ENCODE results near the gene ADAD2.

Gene ADAD2

GRCh38 chr16:84224554-84224953 is 33.6 kb downstream of the ADAD2 start:
- ChIA-PET CTCF (interaction anchor here (1.0 to 1.2 kb wide), 2 partner anchors 9 to 281 kb away, joined by 3 read pairs; no protein-coding TSS in a partner anchor), POLR2A (interaction anchor here (0.6 kb wide), 1 partner anchor 23 kb away, joined by 3 read pairs; no protein-coding TSS in a partner anchor)
- Histone ChIP-seq H3K36me3 (ENCODE audit: control insufficient read depth in 2 of 2, insufficient read depth in 1 of 2, low read length in 2 of 2) (no peaks in the 10 kb centered on the region), H3K27ac (ENCODE audit: extremely low read depth, low read depth, low read length) (no peak overlapping the region), H3K9me3 (ENCODE audit: control insufficient read depth, insufficient read depth, low read depth, low read length) (no peaks in the 10 kb centered on the region), H3K4me1 (ENCODE audit: control insufficient read depth, insufficient read depth, low read length) (no peaks in the 10 kb centered on the region), H3K4me3 (ENCODE audit: low read depth, low read length) (no peak overlapping the region)
- TF ChIP-seq ZNF600 (tag by site-specific recombination; IDR thresholded peaks at IDR 0.05) (no peak), ZNF768 (tag by site-specific recombination; IDR thresholded peaks at IDR 0.05) (0 out of 2 replicates have a peak, but pooled peaks have one; percentile 38)

- TF ChIP-seq ZNF768 (tag by site-specific recombination; IDR thresholded peaks at IDR 0.05) (0 out of 2 replicates have a peak, but pooled peaks have one; percentile 44), ZNF155 (tag by site-specific recombination; IDR thresholded peaks at IDR 0.05) (no peak), ZNF610 (tag by site-specific recombination; IDR thresholded peaks at IDR 0.05; ENCODE audit: borderline replicate concordance) (no peak), MYNN (tag by site-specific recombination; IDR thresholded peaks at IDR 0.05; ENCODE audit: borderline replicate concordance) (no peak), ZBTB10 (tag by site-specific recombination; IDR thresholded peaks at IDR 0.05) (no peak), CTCF (tag by site-specific recombination; IDR thresholded peaks at IDR 0.05) (no peak), TSHZ1 (tag by site-specific recombination; IDR thresholded peaks at IDR 0.05; ENCODE audit: borderline replicate concordance) (no peak), ZNF843 (tag by site-specific recombination; IDR thresholded peaks at IDR 0.05) (no peak)
- Histone ChIP-seq H3K36me3 (ENCODE audit: control insufficient read depth in 2 of 2, insufficient read depth in 1 of 2, low read length in 2 of 2) (no peaks in the 10 kb centered on the region), H3K4me1 (ENCODE audit: control insufficient read depth, insufficient read depth, low read length) (no peaks in the 10 kb centered on the region), H3K9me3 (ENCODE audit: control insufficient read depth, insufficient read depth, low read depth, low read length) (no peaks in the 10 kb centered on the region), H3K4me3 (ENCODE audit: low read depth, low read length) (no peak overlapping the region), H3K27ac (ENCODE audit: extremely low read depth, low read depth, low read length) (no peak overlapping the region)
- ChIA-PET POLR2A (no interaction called here), CTCF (no interaction called here)
These were observed 34.2 kb downstream of the ADAD2 start for GRCh38 chr16:84225126-84225525.

- H3K4me3 ChIP-seq (ENCODE audit: low read depth, low read length) = no peak overlapping the region
- ChIA-PET CTCF (no interaction called here), POLR2A (no interaction called here)
- no peaks in the 10 kb centered on the region for H3K4me1 ChIP-seq (ENCODE audit: control insufficient read depth, insufficient read depth, low read length)
- no peaks in the 10 kb centered on the region for H3K36me3 ChIP-seq (ENCODE audit: control insufficient read depth in 2 of 2, insufficient read depth in 1 of 2, low read length in 2 of 2)
- no peaks in the 10 kb centered on the region for H3K9me3 ChIP-seq (ENCODE audit: control insufficient read depth, insufficient read depth, low read depth, low read length)
- no peak overlapping the region for H3K27ac ChIP-seq (ENCODE audit: extremely low read depth, low read depth, low read length)
- TF ChIP-seq IKZF3 (tag by site-specific recombination; IDR thresholded peaks at IDR 0.05) = no peak
- TF ChIP-seq GLI4 (tag by site-specific recombination; IDR thresholded peaks at IDR 0.05) = no peak
- TF ChIP-seq ZNF398 (tag by site-specific recombination; IDR thresholded peaks at IDR 0.05) = no peak
- no peak for TF ChIP-seq MZF1 (tag by site-specific recombination; IDR thresholded peaks at IDR 0.05; ENCODE audit: borderline replicate concordance)
- TF ChIP-seq ZEB2 (tag by site-specific recombination; IDR thresholded peaks at IDR 0.05) = no peak
- TF ChIP-seq ZSCAN5A (tag by site-specific recombination; IDR thresholded peaks at IDR 0.05) = no peak
- TF ChIP-seq ZNF18 (tag by site-specific recombination; IDR thresholded peaks at IDR 0.05) = no peak
These were observed 34.6 kb downstream of the ADAD2 start for GRCh38 chr16:84225571-84225970.

All from HEK293 (cell line).